NCI-H128 (cell line): ENCODE data around the gene MGA.

Experiments
- DNase-seq: peaks from one replicate; lab custom pipeline; 2025; ENCODE audit not compliant: unreplicated experiment; lab: John Stamatoyannopoulos, UW

The MGA gene

DNA sequence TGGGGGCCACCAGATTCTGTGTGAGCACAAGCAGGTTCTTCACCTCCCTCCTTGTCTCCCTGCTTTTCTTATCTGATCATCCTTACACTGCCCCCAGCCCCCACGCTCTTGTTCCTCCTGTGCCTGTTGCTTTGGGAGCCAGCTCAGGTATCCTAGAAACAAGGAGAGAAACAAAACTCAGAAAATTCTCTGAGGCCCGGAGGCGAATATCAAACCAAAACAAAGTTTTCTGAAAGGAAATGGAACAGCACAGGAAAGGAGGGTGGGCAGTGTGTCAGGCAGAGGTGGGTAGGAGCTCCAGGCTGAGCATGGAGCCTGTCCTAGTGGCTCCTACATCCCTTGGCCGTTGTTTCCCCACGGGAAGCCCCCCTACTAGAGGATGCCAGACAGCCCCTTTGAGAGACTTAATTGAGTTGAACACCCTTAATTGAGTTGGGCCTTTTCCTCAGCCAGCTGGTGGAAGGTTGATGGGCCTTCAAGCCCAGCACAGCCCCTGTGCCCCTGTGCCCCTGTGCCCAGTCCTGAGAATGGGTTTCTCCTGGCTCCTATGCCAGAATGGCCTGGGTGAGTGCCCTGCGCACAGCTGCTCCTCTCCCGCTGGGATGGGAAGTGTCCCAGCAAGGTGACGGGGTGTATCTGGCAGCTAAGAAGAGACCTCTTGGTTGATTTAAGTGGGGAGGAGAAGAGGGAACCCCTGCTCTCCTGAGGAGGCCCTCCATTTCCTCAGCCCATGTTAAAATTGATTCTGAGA lies 144.9 kb downstream of the MGA start:
- no peak for DNase-seq

DNA sequence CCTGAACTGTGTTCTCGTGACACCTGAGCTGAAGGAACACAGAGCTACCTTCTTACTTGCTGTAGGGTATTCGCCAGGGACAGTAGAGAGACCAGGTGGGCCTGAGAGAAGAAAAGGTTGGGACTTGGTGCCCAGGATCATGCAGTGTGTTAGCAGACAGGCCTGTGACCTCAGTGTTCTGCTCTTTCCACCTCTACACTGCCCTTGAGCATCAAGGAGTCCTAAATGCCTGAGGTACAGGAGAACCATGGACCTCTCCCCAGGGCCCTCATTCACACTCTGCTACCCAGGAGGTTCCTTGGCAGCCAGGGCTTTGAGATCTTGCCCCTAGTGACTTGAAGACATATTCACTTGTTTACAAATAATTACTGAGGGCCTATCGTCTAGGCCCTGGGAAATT lies 145.5 kb downstream of the MGA start:
- no peak for DNase-seq

DNA sequence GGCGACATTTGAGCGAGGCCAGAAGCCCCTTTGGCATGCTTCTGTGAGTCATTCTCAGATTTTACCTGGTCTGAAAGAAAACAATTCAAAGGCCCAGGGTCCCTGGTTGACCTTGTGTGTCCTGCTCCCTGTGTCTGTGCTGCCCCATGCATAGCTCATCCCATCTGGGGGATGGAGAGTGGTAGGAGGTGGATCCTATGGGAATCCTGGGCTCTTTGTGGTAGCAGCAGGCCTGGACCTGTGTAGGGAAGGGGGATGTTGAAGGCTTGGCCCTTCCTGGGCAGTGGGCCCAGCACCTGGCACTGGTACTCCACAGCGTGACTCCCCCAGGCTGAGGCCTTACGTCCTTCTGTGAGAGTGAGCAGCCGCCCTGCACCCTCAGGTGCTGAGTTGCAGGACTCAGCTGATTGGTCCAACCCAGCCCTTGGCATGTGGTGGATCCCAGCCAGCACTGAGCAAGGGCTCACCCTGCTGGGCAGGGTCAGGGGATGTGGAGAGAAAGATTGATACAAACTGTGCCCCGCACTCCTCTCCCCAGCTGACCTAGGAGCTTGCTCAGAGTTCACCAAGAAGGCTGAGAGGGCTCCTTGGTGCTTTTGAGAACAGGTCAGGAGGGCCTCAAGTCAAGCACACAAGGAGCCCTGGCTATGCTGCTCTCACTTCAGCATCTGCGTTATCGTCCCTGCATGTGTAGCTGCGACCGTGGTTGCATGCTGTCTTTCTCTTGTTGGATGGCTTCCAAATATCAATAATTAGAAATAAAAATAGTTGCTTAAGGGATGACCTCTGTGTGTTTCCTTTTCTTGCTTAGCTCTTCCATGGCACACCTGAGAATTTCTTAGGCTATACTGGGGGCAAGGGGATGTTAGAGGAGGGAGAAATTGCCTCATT lies 146.3 kb downstream of the MGA start:
- DNase-seq: no peak

DNA sequence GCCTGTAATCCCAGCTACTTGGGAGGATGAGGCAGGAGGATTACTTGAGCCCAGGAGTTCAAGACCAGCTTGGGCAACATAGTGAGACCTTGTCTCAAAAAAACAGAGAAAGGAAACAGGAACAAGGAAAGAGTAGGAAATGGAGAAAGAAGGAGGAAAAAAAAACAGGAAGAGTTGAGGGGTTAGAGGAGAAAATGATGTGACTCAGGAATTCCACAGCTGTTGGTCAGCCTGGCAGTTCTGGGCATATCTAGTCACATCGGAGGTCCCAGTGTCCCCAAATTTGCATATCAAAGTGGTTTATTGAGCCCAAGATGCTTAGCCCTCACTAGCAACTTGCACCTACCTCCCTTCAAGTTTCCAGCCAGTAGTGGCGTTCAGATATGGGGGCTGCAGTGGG lies 148.9 kb downstream of the MGA start:
- no peak for DNase-seq

DNA sequence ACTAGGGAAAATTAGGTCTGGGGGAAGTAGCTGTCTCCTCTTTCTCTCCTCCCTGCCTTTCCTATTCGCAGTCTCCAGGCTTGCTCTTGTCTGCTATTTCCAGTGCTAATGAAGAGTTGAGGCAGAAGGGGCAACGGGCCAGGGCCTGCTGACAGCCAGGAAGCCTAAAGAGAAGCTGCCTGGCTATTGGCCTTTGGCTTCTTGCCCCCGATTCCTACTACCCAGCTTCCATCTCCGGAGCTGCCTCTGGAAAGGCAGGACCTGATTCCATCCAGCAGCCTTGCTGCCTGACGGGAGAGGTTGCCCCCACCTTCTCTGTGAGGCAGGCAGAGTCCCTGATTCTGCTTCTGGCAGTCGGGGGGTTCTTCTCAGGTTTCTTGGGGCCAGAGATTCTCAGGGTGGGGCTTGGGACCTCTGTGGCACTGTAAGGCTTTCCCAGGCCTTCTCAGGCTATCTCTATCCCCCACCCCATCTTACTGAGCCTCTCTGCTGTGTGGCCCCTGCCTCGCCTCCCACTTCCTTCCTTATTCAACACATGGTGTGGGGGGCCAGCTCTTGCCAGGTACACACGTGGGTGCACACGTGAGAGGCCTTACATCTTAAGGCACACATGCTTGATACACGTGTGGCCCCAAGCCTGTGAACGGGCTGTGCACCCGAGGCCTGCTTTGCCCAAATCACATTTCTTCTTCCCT lies 149.5 kb downstream of the MGA start:
- no peak for DNase-seq

DNA sequence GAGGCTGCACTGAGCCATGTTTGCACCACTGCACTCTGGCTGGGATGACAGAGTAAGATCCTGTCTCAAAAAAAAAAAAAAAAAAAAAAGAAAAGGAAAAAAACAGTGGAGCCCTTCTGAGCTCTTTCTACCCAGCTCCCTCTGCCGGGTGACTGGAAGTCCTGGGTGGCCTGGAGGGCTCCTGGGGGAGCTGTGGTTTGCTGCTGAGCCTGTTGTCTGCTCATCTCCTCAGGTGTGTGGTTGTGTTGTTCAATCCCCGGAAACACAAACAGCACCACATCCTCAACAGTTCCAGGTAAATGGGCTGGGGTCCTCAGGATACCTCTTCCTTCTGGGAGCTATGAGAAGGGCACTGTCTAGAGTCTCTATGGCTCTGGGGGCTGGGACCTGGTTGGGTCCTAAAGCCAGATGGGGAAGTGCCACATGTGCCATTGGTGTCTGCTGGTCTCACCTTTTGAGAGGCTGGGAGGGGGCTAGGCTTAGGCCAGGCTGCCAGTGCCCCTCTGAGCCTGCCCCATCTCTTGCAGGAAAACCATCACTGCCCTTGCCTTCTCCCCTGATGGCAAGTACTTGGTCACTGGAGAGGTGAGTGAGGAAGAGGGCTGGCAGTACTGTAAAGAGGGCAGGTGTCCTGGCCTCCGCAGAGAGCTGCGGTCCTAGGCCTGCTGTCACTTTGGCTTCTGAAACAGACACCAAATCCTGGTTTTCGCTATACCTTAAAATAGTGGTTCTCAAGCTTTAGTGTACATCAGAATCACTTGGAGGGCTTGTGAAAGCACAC lies 150.6 kb downstream of the MGA start:
- DNase-seq: no peak

DNA sequence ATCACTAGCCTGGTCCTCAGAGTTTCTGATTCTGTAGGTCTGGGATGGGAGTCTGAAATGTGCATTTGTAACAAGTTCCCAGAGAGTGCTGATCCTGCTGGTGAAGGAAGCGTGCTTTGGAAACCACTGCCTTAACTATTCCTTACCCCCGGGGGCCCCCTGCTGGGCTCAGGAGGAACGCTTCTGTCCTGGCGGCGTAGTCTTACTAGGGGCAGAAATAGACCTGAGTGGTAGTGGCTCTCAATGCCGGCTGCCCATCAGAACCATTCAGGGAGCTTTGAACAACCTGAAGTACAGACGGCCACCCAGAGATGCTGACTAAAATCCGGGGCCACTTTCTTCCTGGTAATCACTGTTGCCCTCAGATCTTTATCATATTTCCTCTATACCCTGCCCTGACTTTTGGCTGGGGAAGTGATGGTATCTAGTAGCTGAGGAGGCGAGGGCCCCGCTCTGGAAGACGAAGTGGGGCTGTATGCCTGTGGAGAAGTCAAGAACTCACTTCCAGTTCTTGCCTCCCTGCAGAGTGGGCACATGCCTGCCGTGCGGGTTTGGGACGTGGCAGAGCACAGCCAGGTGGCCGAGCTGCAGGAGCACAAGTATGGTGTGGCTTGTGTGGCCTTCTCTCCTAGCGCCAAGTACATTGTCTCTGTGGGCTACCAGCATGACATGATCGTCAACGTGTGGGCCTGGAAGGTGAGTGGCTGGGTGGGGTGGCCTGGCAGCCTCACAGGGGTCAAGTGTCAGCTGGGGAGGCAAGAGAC lies 151.4 kb downstream of the MGA start:
- no peak for DNase-seq

DNA sequence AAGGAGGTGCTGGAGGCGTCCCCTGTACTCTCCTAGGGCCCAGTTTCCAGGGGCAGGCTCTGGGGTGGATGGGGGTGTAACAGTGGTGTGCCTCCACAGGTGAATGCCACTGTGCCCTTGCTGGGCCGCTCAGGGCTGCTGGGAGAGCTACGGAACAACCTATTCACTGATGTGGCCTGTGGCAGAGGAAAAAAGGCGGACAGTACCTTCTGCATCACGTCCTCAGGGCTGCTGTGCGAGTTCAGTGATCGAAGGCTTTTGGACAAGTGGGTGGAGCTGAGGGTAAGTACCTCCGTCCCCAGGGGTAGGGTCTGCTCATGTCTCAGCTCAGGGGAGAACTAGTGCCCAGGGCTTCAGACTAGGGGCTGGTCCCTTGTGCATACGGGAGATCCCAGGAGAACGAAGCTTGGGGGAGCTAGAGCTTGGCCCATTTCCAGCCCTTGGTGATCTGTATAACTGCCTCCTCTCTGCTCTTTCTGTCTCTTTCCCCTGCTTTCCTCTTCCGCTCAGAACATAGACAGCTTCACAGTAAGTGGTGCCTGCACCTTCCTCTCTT lies 152.7 kb downstream of the MGA start:
- DNase-seq: no peak

DNA sequence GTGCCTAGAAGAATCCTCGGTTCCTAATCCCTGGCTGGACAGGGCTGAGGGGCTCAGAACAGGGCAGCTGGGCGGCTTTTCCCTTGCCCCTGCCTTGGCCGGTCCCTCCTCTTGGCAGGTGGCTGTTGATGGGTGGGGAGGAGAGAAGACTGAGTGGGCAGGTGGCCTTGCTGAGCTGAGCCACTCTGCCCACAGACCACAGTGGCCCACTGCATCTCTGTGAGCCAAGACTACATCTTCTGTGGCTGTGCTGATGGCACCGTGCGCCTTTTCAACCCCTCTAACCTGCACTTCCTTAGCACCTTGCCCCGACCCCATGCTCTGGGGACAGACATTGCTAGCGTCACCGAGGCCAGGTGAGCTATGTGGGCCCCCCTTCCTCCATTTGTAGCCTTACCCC lies 153.2 kb downstream of the MGA start:
- DNase-seq: no peak

DNA sequence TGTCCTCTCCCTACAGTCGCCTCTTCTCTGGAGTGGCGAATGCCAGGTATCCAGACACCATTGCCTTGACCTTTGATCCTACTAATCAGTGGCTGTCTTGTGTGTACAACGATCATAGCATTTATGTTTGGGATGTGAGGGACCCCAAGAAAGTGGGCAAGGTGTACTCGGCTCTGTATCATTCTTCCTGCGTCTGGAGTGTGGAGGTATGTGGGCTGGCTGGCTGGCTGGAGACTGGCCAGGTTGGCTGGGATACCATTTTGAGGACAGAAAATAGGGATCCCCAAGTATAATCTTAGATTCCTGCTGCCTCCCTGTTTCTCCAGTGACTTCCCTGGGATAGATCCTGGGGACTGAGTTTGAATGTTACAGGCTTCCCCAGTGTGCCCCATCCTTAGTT lies 154.3 kb downstream of the MGA start:
- DNase-seq: no peak

DNA sequence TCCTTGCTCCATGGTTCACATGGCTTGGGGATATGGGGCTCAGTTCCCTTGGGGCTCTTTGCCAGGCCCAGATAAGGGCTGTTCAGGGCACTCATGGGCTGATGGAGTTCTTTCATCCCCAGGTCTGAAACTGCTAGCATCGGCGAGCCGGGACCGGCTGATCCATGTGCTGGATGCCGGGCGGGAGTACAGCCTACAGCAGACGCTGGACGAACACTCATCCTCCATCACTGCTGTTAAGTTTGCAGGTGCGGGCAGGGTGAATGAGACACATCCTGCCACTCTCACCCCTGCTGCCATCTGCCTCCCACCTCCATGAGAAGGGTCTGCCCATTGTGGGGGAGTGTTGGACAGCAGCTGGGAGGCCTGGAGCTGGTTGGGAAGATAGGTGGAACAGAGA lies 156.6 kb downstream of the MGA start:
- DNase-seq: no peak

DNA sequence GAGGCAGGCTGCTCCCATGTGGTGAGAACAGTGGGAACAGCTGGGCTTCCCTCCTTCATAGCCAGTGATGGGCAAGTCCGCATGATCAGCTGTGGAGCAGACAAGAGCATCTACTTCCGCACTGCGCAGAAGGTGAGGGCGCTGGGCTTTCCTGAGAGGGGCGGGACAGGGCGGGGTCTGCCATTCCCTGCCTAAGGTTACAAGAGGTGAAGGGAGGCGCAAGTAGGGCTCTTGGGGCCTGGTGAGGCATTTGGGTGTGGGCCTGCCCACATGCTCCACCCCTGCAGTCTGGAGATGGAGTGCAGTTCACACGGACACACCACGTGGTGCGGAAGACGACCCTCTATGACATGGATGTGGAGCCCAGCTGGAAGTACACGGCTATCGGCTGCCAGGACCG lies 157.1 kb downstream of the MGA start:
- DNase-seq: no peak

DNA sequence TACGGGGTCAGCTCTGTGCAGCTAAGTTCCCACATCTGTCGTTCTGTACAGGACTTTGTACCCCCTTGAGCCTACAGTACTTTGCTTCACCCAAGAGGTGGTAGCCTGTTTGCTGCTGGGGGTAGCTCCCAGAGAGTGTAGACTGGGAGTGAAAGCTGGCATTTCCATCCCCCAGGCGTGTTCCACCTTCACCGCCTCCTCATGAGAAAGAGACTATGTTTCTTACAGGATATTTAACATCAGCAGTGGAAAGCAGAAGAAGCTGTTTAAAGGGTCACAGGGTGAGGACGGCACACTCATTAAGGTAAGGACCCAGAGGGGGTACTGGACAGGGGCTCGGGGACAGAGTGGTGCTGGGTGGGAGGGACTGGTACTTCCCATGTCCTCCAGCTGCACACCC lies 157.6 kb downstream of the MGA start:
- no peak for DNase-seq

DNA sequence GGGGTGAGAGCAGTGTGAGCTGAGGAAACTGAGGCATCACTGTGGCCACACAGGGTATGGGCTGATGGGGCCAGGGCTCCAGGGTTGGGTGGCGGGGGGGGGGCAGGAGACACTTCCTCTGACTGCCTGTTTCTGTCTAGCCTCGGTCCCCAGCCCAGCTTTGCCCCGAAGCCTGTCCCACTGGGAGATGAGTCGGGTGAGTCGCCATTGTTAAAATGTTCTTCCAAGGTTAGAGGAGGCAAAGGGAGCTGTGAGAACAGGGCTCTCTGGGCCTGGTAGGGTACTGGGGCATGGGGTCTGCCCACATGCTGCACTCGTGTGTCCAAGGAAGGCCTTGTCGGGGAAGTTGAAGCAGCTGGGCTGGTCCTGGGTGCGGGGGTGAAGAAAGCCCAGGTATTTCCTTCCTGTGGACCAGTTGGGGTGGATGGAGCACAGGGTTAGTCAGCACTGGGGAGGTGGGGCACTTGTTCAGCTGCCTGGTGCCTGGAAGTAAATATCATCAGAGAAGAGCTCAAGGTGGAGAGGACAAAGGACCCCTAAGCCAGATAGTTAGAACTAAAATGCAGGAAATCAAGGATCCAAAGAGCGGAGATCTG lies 159.3 kb downstream of the MGA start:
- no peak for DNase-seq

DNA sequence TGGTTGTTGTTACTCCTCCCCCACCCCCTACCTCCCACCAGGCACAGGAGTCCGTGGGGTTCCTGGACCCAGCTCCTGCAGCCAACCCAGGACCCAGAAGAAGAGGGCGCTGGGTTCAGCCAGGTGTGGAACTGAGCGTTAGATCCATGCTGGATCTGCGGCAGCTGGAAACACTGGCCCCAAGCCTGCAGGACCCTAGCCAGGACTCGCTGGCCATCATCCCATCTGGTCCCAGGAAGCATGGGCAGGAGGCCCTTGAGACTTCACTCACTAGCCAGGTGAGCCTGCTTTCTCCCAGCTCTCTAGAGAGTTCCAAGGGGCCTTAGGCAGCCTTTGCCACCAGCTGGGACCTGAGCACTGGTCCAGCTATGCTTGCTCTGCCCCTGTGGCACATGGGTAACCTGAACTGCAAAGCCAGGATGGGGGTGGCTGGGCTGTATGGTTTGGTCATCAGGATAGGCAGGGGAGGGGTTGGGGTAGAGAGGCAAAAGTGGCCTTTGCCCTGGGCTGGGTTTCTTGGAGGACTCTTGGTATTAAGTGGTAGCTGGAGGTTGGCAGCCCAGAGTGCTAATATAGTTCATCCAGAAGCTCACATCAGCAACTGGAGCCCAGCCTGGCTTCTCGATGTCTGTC lies 160.7 kb downstream of the MGA start:
- no peak for DNase-seq

DNA sequence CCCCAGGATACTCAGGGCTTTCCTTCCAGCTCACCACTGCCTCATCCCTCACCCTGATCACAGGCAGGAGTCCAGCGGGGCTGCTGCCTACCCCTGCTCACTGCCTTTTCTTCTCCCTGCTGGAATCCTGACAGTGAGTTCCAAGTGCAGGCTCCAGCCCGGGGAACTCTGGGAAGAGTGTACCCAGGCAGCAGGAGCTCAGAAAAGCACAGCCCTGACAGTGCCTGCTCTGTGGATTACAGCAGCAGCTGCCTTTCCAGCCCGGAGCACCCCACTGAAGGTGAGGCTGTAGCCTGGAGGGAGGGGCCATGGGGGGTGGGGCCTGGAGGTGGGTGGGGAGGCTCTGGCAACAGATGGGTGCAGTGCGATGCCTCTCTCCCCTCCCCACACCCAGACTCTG lies 161.6 kb downstream of the MGA start:
- no peak for DNase-seq

DNA sequence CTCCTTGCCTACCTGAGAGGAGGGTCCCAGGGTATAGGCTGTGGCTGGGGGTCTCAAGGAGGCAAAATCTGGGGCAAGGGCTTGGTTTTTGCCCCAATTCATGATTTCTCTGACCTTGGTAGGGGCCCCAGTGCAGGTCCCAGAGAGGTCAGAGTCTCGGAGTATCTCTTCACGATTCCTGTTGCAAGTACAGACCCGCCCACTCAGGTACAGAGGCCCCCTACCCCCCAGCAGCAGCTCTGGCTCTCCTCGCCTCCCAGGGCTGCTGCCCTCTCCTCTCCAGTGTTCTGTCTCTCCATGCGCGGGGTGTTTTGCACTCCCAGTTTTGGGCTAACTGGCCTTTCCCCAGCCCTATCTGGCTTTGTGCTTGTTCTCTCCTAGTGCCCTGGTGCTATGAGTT lies 162.3 kb downstream of the MGA start:
- no peak for DNase-seq
